ENCODE measurements around the gene CTSH.

The CTSH gene

DNA sequence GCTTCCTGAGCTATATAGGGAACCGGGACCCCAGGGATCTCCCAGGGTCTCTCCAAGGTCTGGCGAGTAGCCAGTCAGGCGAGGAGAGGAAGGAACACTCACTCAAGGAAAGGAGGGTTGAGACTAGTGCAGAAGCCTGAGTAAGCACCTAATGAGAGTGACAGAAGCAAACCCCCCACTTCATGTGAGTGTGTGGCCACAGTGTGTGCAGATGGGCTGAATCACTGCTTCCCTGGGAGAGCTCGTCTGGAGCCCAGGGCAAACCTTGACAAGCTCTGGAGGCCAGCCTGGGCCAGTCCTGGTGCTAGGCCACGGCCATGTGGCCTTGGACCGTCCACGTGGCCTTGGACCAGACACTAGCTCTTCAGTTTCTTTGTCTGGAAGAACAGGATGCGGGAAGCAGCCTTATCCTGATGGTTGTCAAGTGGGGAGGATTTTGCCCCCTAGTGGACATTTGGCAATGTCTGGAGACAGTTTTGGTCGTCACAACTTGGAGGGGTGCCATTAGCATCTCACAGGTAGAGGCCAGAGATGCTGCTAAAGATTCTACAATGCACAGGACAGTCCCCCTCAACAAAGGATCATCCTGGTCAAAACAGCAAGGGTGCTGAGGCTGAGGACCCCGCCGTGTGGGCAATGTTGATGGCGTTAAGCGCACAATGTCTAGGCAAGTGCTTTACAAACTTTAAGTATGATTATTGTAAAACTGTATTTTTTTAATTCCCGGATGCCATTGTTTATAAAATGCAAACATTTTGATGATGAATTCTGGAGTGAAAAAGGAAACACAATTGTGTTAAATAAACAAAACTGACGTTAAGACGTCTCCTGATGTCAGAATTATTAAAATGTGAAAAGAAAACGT lies 34.8 kb upstream of the CTSH start:
- in situ Hi-C loops (cut with HindIII; ENCODE audit: low pct_ligation_motif_present, low pct_unique_long_range_greater_than_20kb, low sequenced_read_pairs): no loop called here
- peak; percentile 69 for DNase-seq

GRCh38 chr15:78978601-78979179 lies 33.8 kb upstream of the CTSH start:
- DNase-seq: no peak
- in situ Hi-C loops (cut with HindIII; ENCODE audit: low pct_ligation_motif_present, low pct_unique_long_range_greater_than_20kb, low sequenced_read_pairs): no loop called here

DNA sequence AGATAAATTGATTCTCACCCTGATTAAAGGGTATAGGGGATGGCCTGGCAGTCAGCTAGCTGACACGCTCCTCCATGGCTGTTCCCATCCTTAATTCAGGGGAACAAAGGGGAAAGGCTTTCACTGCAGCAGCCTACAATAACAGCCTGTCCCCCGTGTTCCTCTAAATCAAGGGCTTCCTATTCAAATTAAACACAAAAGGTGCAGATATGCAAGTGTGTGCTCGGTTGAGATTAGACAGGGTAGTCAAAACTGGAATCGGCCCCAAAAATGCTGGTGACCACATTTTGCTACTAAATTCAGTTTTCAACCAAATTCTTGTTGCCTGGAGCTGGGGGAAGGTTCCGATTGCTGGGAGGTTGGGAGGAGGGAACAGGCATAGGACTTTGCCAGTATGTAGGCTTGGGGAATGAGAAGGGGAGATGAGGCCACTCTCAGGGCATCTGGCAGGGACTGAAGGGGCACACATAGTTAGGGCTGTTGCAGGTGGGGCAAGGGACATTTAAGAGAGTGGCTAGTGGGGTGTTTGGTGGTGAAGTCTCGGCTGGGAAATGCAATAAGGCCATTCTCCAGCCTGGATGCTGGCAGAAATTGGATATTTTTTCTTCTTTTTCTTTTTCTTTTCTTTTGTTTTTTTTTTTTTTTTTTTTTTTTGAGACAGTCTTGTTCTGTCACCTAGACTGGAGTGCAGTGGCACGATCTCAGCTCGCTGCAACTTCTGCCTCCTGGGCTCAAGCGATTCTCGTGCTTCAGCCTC lies 32.9 kb upstream of the CTSH start:
- no peak for DNase-seq
- in situ Hi-C loops (cut with HindIII; ENCODE audit: low pct_ligation_motif_present, low pct_unique_long_range_greater_than_20kb, low sequenced_read_pairs): no loop called here

- in situ Hi-C loops (cut with HindIII; ENCODE audit: low pct_ligation_motif_present, low pct_unique_long_range_greater_than_20kb, low sequenced_read_pairs): no loop called here
- DNase-seq: no peak
Measured at GRCh38 chr15:78977091-78977571, 32.3 kb upstream of the CTSH start.

DNA sequence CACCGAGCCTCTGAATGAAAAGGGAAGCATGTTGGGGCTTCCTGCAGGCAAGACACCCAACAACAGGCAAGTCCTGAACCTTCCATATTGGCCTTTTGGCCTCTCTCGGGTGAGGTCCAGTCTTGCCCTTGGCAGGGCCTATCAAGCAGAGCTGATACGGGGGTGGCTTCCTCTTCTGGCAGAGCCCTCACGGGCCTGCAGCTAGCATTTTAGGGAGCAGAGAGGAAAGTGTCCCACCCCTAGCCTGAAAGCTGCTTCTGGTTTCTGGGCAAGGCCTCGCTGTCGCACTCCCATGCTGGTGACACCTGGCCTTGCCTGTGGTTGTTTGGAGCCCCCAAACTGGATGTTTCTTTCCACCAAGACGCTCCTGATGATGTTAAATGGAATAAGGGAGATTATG lies 31.8 kb upstream of the CTSH start:
- no peak for DNase-seq
- in situ Hi-C loops (cut with HindIII; ENCODE audit: low pct_ligation_motif_present, low pct_unique_long_range_greater_than_20kb, low sequenced_read_pairs): no loop called here

- in situ Hi-C loops (cut with HindIII; ENCODE audit: low pct_ligation_motif_present, low pct_unique_long_range_greater_than_20kb, low sequenced_read_pairs): no loop called here
Measured at GRCh38 chr15:78974272-78974918, 29.5 kb upstream of the CTSH start.

DNA sequence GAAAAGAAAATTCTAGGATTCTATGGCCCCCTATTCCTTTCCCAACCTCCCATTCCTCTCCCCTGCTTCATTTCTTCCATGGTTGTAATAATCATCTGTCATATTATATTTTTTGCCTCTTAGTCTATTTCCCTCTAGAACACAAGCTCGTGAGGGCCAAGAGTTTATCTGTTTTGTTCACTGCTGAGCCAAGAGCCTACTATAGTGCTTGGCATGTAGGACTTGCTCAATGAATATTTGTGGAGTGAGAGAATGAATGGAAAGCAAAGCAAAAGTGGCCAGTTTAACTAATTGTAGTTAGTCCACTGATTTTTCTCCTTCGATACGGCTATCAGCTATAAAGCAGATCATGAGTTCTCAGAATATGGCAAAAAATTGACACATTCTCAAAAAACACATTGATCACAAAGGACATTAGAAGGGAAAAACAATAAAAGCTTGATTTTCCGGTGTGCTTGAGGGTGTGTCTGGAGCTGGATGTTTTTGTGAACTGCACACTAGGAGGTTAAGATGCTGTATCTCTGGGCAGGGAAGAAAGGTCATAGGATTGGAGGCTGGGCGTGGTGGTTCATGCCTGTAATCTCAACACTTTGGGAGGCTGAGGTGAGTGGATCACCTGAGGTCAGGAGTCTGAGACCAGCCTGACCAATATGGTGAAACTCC lies 25.0 kb upstream of the CTSH start:
- in situ Hi-C loops (cut with HindIII; ENCODE audit: low pct_ligation_motif_present, low pct_unique_long_range_greater_than_20kb, low sequenced_read_pairs): no loop called here
- no peak for DNase-seq

More at GRCh38 chr15:78974272-78974918, 29.5 kb upstream of the CTSH start:
- no peak for DNase-seq

- in situ Hi-C loops (cut with HindIII; ENCODE audit: low pct_ligation_motif_present, low pct_unique_long_range_greater_than_20kb, low sequenced_read_pairs): no loop called here
- no peak for DNase-seq
Measured at GRCh38 chr15:78968539-78969271, 23.9 kb upstream of the CTSH start.

DNA sequence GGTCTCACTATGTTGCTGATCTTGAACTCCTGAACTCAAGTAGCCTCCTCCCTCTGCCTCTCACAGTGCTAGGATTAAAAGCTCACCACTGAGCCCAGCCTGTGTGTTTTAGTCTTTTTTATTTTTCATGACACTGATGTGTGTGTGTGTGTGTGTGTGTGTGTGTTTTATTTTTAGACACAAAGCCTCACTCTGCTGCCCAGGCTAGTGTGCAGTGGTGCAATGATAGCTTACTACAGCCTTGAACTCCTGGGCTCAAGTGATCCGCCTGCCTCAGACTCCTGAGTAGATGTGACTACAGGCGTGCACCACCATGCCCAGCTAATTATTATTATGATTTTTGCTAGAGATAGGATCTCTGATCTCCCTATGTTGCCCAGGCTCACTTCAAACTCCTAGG lies 23.3 kb upstream of the CTSH start:
- in situ Hi-C loops (cut with HindIII; ENCODE audit: low pct_ligation_motif_present, low pct_unique_long_range_greater_than_20kb, low sequenced_read_pairs): no loop called here
- DNase-seq: no peak

GRCh38 chr15:78960308-78960707 lies 15.5 kb upstream of the CTSH start:
- DNase-seq: no peak
- in situ Hi-C loops (cut with HindIII; ENCODE audit: low pct_ligation_motif_present, low pct_unique_long_range_greater_than_20kb, low sequenced_read_pairs): no loop called here

GRCh38 chr15:78959360-78959759 lies 14.5 kb upstream of the CTSH start:
- DNase-seq: no peak
- in situ Hi-C loops (cut with HindIII; ENCODE audit: low pct_ligation_motif_present, low pct_unique_long_range_greater_than_20kb, low sequenced_read_pairs): no loop called here

GRCh38 chr15:78957416-78958093 lies 12.7 kb upstream of the CTSH start:
- in situ Hi-C loops (cut with HindIII; ENCODE audit: low pct_ligation_motif_present, low pct_unique_long_range_greater_than_20kb, low sequenced_read_pairs): no loop called here
- no peak for DNase-seq

DNA sequence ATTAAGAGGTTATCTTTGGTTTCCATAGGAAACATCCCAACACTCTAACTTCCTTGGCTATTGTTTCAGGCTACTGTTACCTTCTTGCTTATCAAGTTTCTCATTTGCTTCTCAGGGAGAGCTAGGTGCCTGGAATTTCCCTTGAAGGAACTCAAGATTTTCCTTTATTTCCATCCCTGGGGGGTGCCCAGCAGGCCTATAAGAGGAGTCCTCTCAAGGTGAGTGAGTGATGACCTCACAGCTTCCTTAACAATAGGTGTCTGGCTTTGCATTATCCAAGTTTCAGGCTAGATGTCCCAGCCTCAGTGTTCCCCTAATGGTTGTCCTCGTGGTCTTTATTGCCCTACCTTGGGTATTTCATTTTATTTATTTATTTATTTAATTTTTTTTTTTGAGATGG lies 12.1 kb upstream of the CTSH start:
- no peak for DNase-seq
- in situ Hi-C loops (cut with HindIII; ENCODE audit: low pct_ligation_motif_present, low pct_unique_long_range_greater_than_20kb, low sequenced_read_pairs): no loop called here

GRCh38 chr15:78955355-78955754 lies 10.5 kb upstream of the CTSH start:
- DNase-seq: no peak
- in situ Hi-C loops (cut with HindIII; ENCODE audit: low pct_ligation_motif_present, low pct_unique_long_range_greater_than_20kb, low sequenced_read_pairs): no loop called here

GRCh38 chr15:78951841-78952238 lies 7.0 kb upstream of the CTSH start:
- no peak for DNase-seq
- in situ Hi-C loops (cut with HindIII; ENCODE audit: low pct_ligation_motif_present, low pct_unique_long_range_greater_than_20kb, low sequenced_read_pairs): no loop called here

DNA sequence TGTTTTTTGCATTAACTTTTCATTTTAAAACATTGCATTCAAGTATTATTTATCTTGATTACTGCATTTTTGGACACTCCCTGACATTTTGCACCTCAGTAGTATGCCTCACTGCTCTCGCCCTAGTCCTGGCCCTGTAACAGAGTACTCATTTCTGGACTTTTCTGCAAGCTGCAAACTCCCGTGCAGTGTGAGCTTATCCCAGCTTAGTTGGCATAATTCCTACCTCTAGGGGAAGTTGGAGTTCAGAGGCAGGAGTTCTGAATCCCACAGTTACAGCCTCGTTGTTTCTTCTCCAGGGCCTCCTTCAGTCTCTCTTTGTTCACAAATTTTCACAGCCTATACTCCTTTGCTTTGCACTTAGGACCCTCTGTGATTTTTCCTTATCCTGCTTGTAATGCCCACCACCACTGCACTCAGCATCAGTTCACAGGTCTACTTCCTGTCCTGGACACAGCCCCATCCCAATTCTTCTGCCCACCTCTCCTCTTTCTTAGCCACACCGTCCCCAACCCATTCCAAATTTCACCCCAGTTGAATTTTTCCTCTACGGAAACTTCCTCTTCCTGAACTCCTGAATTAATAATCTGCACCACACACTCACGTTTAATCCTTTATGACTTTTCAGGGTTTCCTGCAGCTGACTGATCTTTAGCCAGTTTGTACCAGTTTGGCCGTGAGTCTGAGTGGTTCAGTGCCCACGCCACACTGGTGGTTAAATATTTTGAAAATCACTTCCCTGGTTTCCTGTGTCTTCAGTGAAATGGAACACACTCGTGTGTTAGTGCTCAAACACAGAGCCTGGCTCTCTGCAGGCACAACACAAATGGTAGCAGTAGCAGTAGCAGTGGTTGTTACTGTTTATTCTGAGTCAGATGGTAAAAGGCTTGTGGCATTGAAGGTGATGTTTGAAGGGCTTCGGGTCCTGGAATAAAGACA lies 6.3 kb upstream of the CTSH start:
- DNase-seq: peak; percentile 24
- in situ Hi-C loops (cut with HindIII; ENCODE audit: low pct_ligation_motif_present, low pct_unique_long_range_greater_than_20kb, low sequenced_read_pairs): no loop called here

Data from ACHN (cell line).